Fibroblast of mammary gland (primary cell): ENCODE data around the gene DOCK11.

ENCODE experiments used
- DNase-seq: peaks from one replicate; pipeline ENCODE4 v3.0.0-alpha.2; 2010; ENCODE audit warnings: low read depth
- H3K4me3 ChIP-seq: 2 replicates; pipeline ENCODE4 v1.5.1; 2011; ENCODE audit warnings: low read depth, mild to moderate bottlenecking, low read length, moderate library complexity; ENCODE audit not compliant: control insufficient read depth
- TF ChIP-seq, protein P1 (sequence below): conservative IDR thresholded peaks from 2 replicates; pipeline ENCODE4 v1.5.1; 2011; ENCODE audit warnings: low read depth, low read length, inconsistent platforms; ENCODE audit not compliant: control insufficient read depth, insufficient read depth

DOCK11 gene

GRCh38 chrX:118717678-118718391 is 222.2 kb downstream of the DOCK11 start:
- no peak for DNase-seq
- no peak overlapping the region for H3K4me3 ChIP-seq
- TF ChIP-seq, protein P1, sequence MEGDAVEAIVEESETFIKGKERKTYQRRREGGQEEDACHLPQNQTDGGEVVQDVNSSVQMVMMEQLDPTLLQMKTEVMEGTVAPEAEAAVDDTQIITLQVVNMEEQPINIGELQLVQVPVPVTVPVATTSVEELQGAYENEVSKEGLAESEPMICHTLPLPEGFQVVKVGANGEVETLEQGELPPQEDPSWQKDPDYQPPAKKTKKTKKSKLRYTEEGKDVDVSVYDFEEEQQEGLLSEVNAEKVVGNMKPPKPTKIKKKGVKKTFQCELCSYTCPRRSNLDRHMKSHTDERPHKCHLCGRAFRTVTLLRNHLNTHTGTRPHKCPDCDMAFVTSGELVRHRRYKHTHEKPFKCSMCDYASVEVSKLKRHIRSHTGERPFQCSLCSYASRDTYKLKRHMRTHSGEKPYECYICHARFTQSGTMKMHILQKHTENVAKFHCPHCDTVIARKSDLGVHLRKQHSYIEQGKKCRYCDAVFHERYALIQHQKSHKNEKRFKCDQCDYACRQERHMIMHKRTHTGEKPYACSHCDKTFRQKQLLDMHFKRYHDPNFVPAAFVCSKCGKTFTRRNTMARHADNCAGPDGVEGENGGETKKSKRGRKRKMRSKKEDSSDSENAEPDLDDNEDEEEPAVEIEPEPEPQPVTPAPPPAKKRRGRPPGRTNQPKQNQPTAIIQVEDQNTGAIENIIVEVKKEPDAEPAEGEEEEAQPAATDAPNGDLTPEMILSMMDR: no peak

- TF ChIP-seq, protein P1: no peak
- H3K4me3 ChIP-seq: no peak overlapping the region
- no peak for DNase-seq
Measured at GRCh38 chrX:118718737-118719136, 223.1 kb downstream of the DOCK11 start.

DNA sequence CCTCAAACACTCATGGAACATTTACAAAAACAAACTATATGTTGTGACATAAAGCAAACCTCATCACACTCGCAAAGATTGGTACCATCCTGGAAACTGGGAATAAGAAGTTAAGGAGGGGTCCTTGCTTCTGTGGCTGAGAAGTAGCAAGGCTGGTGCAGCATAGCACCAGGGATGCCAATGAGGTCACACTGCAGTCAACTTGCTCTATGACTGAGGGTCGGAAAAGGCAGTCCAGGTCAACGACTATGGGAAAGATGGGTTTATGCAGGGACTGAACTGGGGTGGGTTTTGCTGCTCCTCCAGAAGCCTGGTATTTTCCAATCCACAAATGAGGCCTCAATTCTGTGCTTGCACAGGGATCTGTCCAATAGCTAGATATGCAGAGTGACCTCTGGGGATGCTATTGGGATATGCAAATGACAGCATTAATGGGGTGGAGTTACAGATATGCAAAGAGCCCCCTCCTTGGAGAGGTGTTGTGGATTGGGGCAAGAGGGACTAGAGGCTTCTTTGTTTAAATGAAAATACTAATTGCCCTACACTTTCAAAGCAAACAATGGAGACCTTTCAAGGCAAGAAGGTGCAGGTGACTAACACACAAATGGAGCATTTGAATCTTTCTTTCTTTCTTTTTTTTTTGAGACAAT is 224.6 kb downstream of the DOCK11 start:
- no peak for DNase-seq
- TF ChIP-seq, protein P1: no peak
- no peak overlapping the region for H3K4me3 ChIP-seq

GRCh38 chrX:118723376-118723775 is 227.8 kb downstream of the DOCK11 start:
- DNase-seq: no peak
- TF ChIP-seq, protein P1: no peak
- H3K4me3 ChIP-seq: no peak overlapping the region

DNA sequence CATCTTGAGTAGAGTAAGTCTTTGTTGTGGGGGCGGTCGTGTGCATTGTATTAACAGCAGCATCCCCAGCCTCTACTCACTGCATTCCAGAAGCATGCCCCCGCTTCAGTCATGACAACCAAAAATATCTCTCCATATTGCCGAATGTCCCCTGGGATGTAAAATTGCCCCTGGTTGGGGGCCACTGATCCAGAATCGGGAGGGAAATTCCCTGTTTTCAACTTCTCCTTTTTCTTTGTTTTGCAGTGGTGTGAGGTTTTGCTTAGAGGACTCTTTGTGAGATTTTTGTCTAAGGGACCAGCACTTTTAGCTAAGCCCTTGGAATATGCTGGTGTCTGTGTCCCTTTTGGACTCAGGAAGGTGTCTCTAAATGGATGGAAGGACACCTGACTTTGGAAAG is 228.8 kb downstream of the DOCK11 start:
- DNase-seq: no peak
- no peak overlapping the region for H3K4me3 ChIP-seq
- TF ChIP-seq, protein P1: no peak

DNA sequence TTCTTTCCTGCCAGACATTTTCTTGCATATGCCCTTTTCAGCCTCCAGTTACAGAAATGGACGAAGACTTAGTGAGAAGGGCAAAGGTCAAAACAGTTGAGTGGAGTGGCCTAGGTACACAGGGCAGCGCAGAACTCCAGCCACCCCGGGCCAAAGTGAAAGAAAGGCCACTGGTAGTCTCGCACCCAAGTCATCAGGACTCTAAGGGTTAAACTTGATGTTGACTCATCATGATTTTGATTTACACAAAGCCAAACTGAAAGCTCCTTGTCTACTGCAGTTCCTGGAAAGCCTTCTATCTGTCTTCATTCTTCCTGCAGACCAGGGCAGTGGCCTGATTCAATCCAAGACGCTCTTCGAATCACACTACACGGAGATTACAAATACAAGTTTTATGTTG is 229.2 kb downstream of the DOCK11 start:
- TF ChIP-seq, protein P1: no peak
- DNase-seq: peak; percentile 35
- no peak overlapping the region for H3K4me3 ChIP-seq

- no peak overlapping the region for H3K4me3 ChIP-seq
- DNase-seq: no peak
- TF ChIP-seq, protein P1: no peak
Measured at GRCh38 chrX:118726396-118726795, 230.8 kb downstream of the DOCK11 start.
